Activated CD4-positive, alpha-beta T cell treated with anti-CD3 and anti-CD28 coated beads for 1 hour (primary cell): Measurements from ENCODE around the gene TTC12.
A peak's percentile ranks its signal among the peaks of the same experiment; 100 is the strongest.
"Not testable (repeated sequence)": the region's sequence is repeated elsewhere in the genome, so short reads cannot be mapped to it uniquely, and the experiment has no call there.

Experiments used
- DNase-seq: peaks from one replicate; pipeline ENCODE4 v3.0.0-alpha.2; 2020

Gene TTC12

DNA sequence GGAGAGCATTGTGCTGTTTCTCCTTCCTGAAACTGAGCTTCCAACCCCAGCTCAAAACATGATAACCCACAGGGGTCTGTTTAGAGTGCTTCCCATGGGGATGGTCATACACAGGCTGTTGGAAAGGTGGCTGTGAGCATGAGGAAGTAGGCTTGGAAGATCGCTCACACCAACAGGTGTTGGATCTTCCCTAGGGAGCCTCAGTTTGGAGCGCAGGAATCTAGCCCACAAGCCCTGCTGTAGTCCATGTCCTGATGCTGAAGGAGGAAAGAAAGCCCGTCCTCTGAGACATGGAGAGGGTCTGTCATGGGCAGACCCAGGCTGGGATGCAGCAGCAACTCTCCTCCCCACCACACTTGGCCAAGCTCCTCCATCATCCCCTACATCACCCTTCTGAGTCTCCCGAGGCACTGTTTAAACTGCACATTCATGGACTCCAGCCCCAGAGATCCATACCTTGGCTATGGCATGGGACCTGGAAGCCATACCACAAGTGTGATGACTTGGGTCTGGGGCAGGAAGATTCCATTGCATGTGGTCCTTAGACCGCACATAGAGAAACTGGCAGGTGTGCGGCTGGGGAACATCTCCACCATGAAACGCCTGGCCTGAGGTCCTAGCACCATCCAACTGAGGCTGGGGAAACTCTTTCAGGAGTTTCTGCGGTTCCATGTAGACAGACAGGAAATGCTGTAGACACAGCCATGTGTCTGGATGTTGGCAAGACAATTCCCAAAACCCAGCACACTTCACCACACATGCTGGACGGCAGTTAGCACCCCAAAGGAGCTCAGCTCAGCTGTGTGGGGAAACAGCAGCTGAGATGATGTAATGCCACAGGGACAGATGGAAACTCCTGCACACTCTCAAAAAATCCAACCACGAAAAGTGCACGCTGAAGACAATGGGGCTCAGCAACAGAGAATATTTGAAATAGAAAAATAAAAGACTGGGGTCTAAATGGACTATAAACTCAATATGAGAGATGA, 27.6 kb upstream of the TTC12 start:
- DNase-seq = no peak

DNA sequence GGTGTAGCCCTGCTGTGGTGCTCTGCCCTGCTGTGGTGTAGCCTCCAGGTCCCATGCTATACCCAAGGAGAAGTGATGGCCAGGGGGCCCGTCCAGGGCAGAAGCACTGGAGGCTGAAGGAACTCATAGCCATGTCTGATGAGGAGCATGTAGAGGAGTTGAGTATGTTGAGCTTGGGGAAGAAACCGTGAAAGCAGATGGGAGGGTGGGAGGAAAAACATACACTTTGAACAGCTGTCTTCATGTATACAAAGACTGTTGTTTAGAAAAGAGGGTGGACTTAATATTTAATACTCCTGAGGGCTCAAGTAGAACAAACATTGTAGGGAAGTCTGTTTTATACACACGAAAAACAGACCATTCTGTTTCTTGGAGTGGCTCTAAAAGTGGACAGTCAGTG, 26.6 kb upstream of the TTC12 start:
- no peak for DNase-seq

- no peak for DNase-seq
These were observed 26.0 kb upstream of the TTC12 start for GRCh38 chr11:113288286-113288863.

DNA sequence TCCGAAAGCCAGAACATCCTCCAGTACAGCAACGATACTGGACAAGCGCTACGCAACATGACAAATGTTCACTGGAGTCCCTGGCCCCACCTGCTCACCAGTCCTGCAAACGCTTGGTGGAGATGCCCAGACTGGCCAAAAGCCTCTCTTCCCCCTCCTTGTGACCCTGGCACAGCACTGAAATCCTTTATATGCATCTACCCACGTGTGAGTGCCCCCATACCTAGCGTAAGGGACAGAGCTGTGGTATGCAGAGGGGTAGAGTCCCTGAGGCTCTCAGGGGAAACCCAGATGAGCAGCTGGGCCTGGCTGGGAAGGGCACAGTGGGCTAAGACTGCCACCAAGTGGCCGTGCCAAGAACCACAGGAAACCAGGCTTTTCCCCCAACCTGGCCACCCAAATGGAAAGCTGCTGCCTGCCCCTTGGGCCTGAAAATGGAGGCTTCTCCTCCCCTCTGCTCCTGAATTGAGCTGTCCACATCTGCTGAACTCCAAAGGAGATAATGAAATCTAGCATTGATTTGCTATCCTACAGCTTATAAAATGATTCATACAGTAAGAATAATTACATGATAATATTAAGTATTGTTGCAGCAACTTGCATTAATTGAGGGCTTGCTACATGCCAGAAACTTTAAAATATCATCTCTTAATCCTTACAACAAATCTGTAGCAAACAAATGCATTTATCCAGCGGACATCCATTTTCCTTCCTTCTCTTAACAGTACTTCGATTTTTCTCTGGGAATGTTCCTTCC, 24.8 kb upstream of the TTC12 start:
- peak; percentile 50 for DNase-seq

DNA sequence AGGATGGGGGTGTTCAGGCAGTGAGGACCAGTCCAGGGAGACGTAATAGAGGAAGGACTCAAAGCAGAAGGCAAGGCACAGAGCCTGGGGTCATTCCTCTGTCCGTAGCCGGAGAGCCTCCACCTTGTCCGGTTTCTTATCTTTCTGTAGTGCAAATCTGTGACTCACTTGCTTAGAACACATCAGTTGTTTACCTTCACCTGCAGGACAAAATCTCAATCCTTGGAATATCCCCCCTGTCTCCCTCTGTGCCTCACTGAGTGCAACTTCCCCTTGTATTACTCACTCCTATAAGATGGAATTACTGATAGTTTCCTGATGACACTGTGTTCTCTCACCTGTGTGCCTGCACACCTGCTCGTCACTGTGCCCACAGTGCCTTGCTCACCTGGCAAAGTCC, 20.4 kb upstream of the TTC12 start:
- DNase-seq = no peak

DNA sequence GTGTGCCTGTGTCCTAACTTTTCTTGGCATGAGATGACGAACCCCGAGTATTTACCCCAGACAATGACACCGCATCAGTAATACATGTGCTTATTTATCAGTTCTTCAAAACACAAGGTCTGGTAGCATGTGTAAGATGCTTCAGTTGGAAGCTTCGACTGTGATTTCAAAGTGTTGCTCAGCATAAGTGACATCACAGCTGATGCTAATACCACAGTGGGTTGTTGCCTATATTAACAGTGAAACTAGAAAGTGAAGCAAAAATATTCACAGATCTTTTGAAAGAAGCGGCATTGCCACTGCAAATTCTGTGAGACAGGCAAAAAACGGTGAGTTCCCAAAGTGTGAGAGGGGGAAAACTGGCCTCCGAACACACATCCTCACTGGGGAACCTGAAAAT, 18.4 kb upstream of the TTC12 start:
- no peak for DNase-seq

GRCh38 chr11:113296447-113297205, 17.8 kb upstream of the TTC12 start:
- no peak for DNase-seq

DNA sequence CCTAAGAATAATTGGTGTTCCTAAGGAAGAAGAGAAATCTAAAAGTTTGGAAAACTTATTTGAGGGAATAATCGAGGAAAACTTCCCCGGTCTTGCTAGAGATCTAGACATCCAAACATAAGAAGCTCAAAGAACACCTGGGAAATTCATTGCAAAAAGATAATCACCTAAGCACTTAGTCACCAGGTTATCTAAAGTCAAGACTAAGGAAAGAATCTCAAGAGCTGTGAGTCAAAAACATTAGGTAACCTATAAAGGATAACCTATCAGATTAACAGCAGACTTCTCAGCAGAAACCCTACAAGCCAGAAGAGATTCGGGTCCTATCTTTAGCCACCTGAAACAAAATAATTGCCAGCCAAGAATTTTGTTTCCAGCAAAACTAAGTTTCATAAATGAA, 15.9 kb upstream of the TTC12 start:
- DNase-seq = not testable (repeated sequence)

- DNase-seq = no peak
These were observed 9.5 kb upstream of the TTC12 start for GRCh38 chr11:113304916-113305315.

GRCh38 chr11:113305440-113306336, 8.7 kb upstream of the TTC12 start:
- DNase-seq = peak; percentile 56

GRCh38 chr11:113308601-113309000, 5.8 kb upstream of the TTC12 start:
- DNase-seq = no peak

DNA sequence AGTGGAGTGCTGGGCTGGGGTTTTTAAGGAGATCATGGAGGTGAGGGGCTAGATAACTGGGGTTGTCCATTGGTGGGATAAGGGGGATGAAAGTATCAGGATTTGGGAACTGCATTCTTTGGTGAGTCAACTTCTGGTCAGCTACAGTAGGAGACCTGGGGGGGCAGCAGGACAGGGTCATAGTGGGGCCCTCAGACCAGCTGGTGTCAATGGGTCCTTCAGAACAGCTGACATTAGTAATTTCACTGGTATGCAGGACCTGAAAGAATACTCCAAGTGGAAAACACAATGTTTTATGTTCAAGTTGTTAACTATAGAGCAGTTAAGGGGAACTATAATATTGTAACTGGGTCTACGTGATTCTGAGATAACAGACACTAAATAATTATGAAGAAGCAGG, 2.8 kb upstream of the TTC12 start:
- no peak for DNase-seq

- no peak for DNase-seq
These were observed 782 bp upstream of the TTC12 start for GRCh38 chr11:113313601-113314000.

- no peak for DNase-seq
These were observed 356 bp upstream of the TTC12 start for GRCh38 chr11:113314065-113314388.

DNA sequence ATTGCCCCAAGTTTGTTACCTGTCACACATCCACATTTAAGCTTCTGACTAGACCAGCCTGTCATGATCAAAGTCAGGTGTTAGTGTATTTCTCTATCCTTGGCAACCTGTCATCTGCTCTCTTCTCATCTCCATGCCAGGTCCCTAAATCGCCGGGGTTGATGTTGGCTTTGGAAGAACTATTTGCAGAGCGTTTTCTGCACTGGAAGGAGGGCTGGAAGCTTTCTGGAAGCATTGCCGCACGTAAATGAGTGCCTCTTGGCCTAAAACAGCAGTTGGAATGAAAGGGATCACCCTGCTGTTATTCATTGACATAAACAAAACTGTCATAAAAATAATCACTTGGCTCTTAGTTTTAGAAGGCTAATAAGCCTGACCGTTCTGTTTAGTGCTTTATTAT, 1.4 kb downstream of the TTC12 start:
- DNase-seq = no peak

DNA sequence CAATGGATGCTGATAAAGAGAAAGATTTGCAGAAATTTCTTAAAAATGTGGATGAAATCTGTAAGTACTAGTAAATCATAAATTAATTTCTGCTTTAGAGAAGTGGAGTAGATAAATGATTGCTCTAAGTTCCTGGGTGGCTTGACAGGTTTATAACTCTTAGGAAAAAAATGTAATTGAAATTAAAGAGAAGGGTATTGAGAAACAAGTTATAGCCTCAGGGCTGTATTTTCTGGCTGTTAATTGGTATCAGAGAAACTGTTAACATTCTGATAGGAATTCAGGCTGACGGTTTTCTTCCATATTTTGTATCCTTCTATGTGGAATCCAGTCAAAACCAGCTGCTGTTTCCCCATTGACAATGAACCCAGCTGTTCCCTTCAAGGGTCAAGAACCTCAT, 1.9 kb downstream of the TTC12 start:
- DNase-seq = no peak

DNA sequence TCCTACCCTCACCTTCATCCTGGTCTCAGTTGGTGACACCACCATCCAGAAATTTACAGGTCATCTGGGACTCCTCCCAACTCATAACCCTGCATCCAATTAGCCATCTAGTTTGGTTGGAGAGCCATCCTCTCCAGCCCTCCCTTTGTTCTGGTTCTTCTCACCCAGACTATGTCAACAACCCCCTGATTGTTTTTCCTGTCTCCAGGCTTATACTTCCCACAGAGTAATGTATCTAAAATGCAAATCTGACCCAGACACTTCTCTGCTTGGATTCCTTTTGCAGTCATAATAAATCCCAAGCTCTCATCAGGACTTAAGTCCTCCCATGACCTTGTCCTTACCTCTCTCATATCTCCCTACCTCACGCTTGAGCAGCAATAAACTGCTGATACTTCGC, 3.0 kb downstream of the TTC12 start:
- no peak for DNase-seq

- DNase-seq = no peak
These were observed 4.7 kb downstream of the TTC12 start for GRCh38 chr11:113319085-113319484.

DNA sequence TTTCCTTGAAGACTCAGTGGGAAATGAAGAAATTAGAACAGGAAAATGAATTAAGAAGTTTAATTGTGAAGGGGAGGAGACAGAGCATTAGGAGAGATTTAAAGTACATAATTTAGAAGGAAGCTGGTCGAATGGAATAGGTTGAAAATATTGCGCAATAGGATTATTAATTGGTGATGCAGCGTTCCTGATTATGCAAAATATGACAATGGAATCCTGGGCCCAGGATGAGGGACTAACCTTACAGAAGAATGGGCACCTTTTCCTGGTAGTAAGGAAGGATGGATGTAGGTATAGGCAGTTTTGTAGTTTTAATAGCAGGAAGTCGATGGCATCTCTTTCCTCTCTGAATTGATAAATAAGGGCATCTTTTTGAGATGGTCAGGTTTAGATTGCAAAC, 7.8 kb downstream of the TTC12 start:
- DNase-seq = no peak

GRCh38 chr11:113324250-113324649, 9.9 kb downstream of the TTC12 start:
- DNase-seq = no peak

DNA sequence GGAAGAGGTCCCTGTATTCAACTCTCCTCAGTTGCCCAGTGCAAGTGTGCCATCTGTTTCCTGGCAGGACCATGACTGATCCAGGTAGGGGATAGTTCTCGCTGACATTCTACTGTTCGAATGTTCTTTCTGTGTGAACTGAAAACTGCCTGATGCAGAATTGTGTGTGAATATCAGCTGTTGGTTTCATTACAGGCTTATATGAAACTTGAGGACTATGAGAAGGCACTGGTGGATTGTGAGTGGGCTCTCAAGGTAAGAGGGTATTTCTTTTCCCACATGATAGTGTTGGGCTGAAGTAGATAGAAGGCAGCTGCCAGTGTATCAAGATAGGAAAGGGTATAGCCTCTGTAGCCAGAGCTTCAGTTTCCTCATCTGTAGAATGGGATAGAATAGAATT, 15.3 kb downstream of the TTC12 start:
- no peak for DNase-seq

DNA sequence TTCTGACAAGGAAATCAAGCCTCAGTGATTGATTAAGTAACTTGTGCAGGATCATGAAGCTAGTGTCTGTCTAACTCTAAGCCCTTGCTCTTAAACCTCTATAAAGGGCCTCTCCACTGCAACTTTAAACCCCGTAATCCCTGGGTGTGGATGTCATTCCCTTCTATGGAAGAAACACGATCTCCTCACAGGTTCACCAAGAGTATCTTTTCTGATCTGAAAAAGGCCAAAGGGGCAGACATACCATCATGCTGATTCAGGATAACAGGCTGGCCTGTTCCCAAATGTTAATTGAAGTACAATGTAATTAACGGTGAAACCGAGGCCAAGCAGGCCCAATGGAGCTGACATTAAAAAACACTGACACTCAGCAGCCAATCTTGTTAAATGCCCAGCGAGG, 17.1 kb downstream of the TTC12 start:
- no peak for DNase-seq
